Embryonic facial prominence (tissue), 1 donor: ENCODE results near the gene TOR1AIP2.
"Not testable (repeated sequence)": the region's sequence is repeated elsewhere in the genome, so short reads cannot be mapped to it uniquely, and the experiment has no call there.

Source experiments
- DNase-seq: peaks from one replicate; pipeline ENCODE4 v3.0.0-alpha.2; 2016; ENCODE audit errors: extremely low spot score

Gene TOR1AIP2

GRCh38 chr1:179875596-179876299, 1.9 kb downstream of the TOR1AIP2 start:
- no peak for DNase-seq

GRCh38 chr1:179873438-179873851, 4.2 kb downstream of the TOR1AIP2 start:
- DNase-seq = no peak

DNA sequence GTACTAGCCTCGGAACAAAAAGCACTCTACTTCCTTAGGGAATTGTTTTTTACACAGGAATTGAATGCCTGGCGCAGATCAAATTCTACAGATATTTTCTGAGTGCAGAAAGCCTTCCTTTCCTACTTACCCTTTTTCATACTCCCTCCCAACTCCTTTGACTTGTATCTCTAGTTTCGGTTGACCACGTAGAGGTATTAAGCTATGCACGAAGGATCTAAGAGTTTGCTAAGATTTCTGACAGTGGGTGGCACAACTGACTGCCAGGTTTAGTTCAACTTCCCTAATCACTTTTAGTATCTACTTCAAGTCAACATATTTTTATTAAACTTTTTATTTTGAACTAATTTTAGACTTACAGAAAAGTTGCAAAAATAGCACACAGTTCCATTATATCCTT, 5.0 kb downstream of the TOR1AIP2 start:
- DNase-seq = no peak

- DNase-seq = no peak
Measured at GRCh38 chr1:179871940-179872339, 5.7 kb downstream of the TOR1AIP2 start.

- no peak for DNase-seq
Measured at GRCh38 chr1:179870870-179871269, 6.7 kb downstream of the TOR1AIP2 start.

GRCh38 chr1:179867493-179868330, 9.9 kb downstream of the TOR1AIP2 start:
- DNase-seq = no peak

DNA sequence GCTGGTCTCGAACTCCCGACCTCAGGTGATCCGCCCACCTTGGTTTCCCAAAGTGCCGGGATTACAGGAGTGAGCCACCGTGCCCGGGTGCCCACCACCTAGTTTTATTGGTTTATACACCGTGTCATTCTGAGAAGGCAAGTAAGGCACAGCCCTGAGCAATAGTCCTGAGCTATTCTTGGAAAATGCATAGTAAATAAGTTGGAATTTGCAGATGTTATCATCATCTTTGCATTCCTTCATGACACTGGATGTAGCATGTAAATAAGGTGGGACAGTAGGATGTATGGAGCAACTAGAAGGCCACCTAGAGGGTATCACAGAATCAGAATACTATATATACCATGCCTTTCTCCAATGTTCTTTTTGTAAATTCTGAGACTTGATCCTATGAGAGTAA, 11.0 kb downstream of the TOR1AIP2 start:
- DNase-seq = no peak

DNA sequence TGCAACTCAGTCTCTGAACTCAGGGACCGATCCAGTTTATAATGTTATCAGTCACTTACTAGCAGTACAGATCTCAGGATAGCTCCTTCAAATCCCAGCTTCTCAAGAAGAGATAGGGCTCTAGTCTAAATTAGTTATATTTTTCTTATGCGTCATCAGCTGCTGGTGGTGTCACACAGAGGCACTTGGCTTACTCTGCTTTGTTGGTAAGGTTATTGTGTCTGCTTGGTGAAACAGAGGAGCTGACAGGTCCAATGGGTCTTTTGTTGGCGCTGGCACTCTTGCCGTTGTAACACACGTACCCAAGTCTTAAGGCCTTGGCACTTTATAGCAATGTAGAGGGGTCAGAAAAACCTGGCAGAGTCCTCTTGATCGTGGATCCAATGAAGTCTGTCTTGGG, 12.2 kb downstream of the TOR1AIP2 start:
- DNase-seq = no peak

- no peak for DNase-seq
Measured at GRCh38 chr1:179860652-179861051, 17.0 kb downstream of the TOR1AIP2 start.

DNA sequence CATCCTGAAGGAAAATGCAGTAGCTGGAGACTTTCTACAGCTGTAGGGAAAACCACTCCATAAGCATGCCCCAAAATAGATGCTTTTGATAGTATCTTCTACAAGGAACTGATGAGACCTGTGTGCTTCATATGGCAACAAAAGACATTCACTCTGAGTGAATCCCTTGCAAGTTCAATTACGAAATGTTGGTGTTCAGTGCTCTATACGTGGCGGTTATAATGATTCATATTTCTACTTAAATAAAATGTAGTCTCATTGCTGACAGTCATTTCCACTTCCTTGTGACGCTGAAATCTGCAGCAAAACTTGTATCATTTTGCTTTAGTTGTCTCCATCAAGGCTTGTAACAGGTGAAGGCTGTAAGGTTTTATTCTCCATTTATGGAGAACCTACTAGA, 20.6 kb downstream of the TOR1AIP2 start:
- DNase-seq = no peak

GRCh38 chr1:179856296-179856695, 21.3 kb downstream of the TOR1AIP2 start:
- no peak for DNase-seq

DNA sequence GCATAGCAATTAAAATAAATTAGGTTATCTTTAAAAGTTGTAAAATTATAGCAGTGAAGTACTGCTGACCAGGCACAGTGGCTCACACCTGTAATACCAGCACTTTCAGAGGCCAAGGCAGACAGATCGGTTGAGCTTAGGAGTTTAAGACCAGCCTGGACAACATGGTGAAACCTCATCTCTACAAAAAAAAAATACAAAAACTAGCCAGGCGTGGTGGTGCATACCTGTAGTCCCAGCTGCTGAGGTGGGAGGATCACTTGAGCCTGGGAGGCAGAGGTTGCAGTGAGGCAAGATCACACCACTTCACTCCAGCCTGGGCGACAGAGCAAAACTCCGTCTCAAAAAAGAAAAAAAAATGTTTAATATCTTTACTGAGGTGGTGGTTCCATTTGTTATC, 21.8 kb downstream of the TOR1AIP2 start:
- not testable (repeated sequence) for DNase-seq

GRCh38 chr1:179853102-179853501, 24.5 kb downstream of the TOR1AIP2 start:
- no peak for DNase-seq

GRCh38 chr1:179848233-179848632, 29.4 kb downstream of the TOR1AIP2 start:
- DNase-seq = no peak

DNA sequence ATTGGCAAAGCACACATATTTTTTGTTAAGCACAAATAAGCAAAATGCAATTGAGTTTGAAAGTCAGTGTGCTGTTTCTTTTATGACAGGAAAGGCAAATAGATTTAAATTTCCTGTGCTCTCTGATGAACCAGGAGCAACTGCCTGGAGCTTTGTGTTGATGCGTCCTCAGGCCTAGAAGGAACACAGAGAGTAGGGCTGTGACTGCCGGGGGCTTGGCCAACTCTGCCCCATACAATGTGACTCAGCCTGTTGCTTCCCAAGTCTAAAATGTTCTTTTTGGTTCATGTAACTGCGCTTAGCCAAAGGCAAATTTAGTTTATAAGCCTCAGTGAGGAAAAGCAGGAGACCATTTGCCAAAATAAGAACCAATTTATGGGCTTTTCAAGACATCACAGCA, 37.5 kb downstream of the TOR1AIP2 start:
- DNase-seq = no peak

DNA sequence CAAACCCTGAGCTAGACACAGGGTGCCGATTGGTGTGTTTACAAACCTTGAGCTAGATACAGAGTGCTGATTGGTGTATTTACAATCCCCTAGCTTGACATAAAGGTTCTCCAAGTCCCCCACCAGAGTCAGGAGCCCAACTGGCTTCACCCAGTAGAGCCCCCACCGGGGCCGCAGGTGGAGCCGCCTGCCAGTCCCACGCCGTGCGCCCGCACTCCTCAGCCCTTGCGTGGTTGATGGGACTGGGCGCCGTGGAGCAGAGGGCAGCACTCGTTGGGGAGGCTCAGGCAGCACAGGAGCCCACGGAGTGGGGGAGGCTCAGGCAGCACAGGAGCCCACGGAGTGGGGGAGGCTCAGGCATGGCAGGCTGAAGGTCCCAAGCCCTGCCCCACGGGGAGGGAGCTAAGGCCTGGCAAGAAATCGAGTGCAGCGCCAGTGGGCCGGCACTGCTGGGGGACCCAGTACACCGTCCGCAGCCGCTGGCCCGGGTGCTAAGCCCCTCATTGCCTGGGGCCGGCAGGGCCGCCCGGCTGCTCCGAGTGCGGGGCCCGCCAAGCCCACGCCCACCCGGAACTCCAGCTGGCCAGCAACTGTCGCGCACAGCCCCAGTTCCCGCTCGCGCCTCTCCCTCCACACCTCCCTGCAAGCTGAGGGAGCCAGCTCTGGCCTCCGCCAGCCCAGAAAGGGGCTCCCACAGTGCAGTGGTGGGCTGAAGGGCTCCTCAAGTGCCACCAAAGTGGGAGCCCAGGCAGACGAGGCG, 40.7 kb downstream of the TOR1AIP2 start:
- DNase-seq = not testable (repeated sequence)

- no peak for DNase-seq
Measured at GRCh38 chr1:179831852-179832699, 45.5 kb downstream of the TOR1AIP2 start.

GRCh38 chr1:179831225-179831624, 46.4 kb downstream of the TOR1AIP2 start:
- no peak for DNase-seq

DNA sequence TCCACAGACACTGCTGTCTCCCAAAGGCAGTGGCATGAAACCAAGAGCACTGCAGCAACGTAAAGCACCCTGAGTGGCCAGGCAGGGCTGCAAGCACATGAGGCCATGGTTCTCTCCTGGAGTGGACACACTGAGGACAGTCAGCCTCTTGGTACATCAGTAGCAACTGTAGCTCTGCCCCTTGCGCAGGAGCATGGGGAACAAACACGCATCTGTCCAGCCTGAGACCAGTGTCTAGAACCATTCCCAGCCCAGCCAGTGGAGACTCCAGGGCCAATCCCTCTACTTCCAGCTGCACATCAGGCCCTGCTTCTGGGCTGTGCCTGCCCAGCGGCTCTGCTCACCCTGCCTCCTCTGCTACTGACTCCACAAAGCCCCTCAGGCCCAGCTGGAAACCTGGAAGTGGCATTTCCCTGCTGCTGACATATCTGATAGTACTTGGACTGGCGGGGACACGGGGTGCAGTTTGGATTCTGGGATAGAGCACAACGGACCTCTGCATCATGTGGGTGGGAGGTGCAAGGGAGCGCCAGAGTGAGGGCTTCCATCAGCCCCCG, 49.0 kb downstream of the TOR1AIP2 start:
- DNase-seq = no peak

DNA sequence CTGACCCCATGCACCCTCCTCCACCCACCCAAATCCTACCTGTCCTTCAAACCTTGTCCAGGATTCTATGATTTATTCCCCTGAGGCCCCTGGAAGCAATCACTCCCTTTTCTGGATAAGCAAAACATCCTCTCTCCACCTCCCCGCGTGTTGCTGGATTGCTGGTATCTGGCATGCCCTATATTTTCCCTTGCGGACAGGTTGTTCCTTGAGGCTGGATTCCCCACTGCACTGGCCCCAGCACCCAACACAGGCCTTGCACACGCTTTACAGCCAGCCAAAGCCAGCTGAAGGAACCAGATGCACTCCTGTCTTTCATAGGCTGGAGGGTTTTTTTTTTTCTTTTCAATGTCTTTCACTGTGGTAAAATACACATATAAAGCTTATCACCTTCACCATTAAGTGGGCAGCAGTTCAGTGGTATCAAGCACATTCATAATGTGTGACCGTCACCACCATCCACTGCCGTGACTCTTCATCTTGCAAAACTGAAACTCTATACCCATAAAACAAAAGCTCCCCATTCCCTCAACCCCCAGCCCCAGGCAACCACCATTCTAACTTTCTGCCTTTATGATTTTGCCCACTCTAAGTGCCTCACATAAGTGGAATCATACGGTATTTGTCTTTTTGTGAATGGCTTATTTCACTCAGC, 50.9 kb downstream of the TOR1AIP2 start:
- DNase-seq = no peak
